ENCODE measurements around the gene CBX5.

CBX5 gene

GRCh38 chr12:54296393-54297099 lies 16.6 kb upstream of the CBX5 start:
- no peak overlapping the region for H3K14ac ChIP-seq (ENCODE audit: low read length in 2 of 2)

GRCh38 chr12:54294953-54295566 lies 15.1 kb upstream of the CBX5 start:
- H2AK5ac ChIP-seq (ENCODE audit: low read length, severe bottlenecking), result no peak overlapping the region
- H3K27ac ChIP-seq (ENCODE audit: low read length, poor library complexity, severe bottlenecking), result no peak overlapping the region
- H2AFZ ChIP-seq (ENCODE audit: low read depth, low read length), result no peak overlapping the region
- no peak overlapping the region for H2BK12ac ChIP-seq (ENCODE audit: low read length in 2 of 2)
- H2BK15ac ChIP-seq (ENCODE audit: low read depth, poor library complexity, severe bottlenecking), result no peak overlapping the region
- H4K8ac ChIP-seq (ENCODE audit: low read length), result no peak overlapping the region
- no peak overlapping the region for H3K23ac ChIP-seq (ENCODE audit: low read length in 2 of 2)
- no peak overlapping the region for H3K14ac ChIP-seq (ENCODE audit: low read length in 2 of 2)
- H3K18ac ChIP-seq (ENCODE audit: low read depth in 1 of 2, low read length in 2 of 2), result no peak overlapping the region
- no peaks in the 10 kb centered on the region for H3K4me1 ChIP-seq (ENCODE audit: control insufficient read depth, insufficient read depth, low read depth, low read length)
- H2BK5ac ChIP-seq (ENCODE audit: low read depth, low read length, poor library complexity, severe bottlenecking), result no peak overlapping the region
- WGBS, result 93% methylated on average over 9 of the region's 9 CpGs
- H3K79me1 ChIP-seq (replicated peaks; ENCODE audit: low read length, poor library complexity, severe bottlenecking), result no peaks in the 10 kb centered on the region
- H3K9ac ChIP-seq (ENCODE audit: low read length), result no peak overlapping the region
- H3K36me3 ChIP-seq (ENCODE audit: control insufficient read depth in 1 of 2, insufficient read depth in 2 of 2, low read depth in 1 of 2, low read length in 2 of 2), result no peaks in the 10 kb centered on the region
- H3K27me3 ChIP-seq (ENCODE audit: control insufficient read depth in 1 of 2, insufficient read depth in 1 of 2, low read length in 2 of 2), result peaks cover 0 to 15% of the 10 kb centered on the region in 2 experiments
- no peaks in the 10 kb centered on the region for H3K9me3 ChIP-seq (ENCODE audit: control insufficient read depth, low read length)
- no peak overlapping the region for H3K4me2 ChIP-seq (ENCODE audit: low read length, poor library complexity, severe bottlenecking)
- no peak overlapping the region for H4K91ac ChIP-seq (ENCODE audit: low read length)
- DNase-seq, result no peak
- H3K4ac ChIP-seq (ENCODE audit: low read depth in 1 of 2, low read length in 2 of 2), result no peak overlapping the region
- H3K4me3 ChIP-seq (ENCODE audit: insufficient read depth in 1 of 2, low read depth in 1 of 2, low read length in 2 of 2), result no peak overlapping the region
- H2BK120ac ChIP-seq (ENCODE audit: low read depth, low read length), result no peak overlapping the region

More at GRCh38 chr12:54296393-54297099, 16.6 kb upstream of the CBX5 start:
- peaks cover 6 to 27% of the 10 kb centered on the region in 2 experiments for H3K27me3 ChIP-seq (ENCODE audit: control insufficient read depth in 1 of 2, insufficient read depth in 1 of 2, low read length in 2 of 2)
- WGBS, result 90% methylated on average over 5 of the region's 5 CpGs
- no peak overlapping the region for H3K4me3 ChIP-seq (ENCODE audit: insufficient read depth in 1 of 2, low read depth in 1 of 2, low read length in 2 of 2)
- H2BK12ac ChIP-seq (ENCODE audit: low read length in 2 of 2), result no peak overlapping the region
- peaks cover 9% of the 10 kb centered on the region for H3K4me1 ChIP-seq (ENCODE audit: control insufficient read depth, insufficient read depth, low read depth, low read length)
- no peak overlapping the region for H2BK5ac ChIP-seq (ENCODE audit: low read depth, low read length, poor library complexity, severe bottlenecking)
- H3K4me2 ChIP-seq (ENCODE audit: low read length, poor library complexity, severe bottlenecking), result no peak overlapping the region
- no peaks in the 10 kb centered on the region for H3K36me3 ChIP-seq (ENCODE audit: control insufficient read depth in 1 of 2, insufficient read depth in 2 of 2, low read depth in 1 of 2, low read length in 2 of 2)
- H3K27ac ChIP-seq (ENCODE audit: low read length, poor library complexity, severe bottlenecking), result no peak overlapping the region
- no peak overlapping the region for H3K18ac ChIP-seq (ENCODE audit: low read depth in 1 of 2, low read length in 2 of 2)
- no peak overlapping the region for H2AK5ac ChIP-seq (ENCODE audit: low read length, severe bottlenecking)
- no peak for DNase-seq
- no peaks in the 10 kb centered on the region for H3K9me3 ChIP-seq (ENCODE audit: control insufficient read depth, low read length)
- H2BK15ac ChIP-seq (ENCODE audit: low read depth, poor library complexity, severe bottlenecking), result no peak overlapping the region
- H3K23ac ChIP-seq (ENCODE audit: low read length in 2 of 2), result no peak overlapping the region
- H3K4ac ChIP-seq (ENCODE audit: low read depth in 1 of 2, low read length in 2 of 2), result no peak overlapping the region
- no peaks in the 10 kb centered on the region for H3K79me1 ChIP-seq (replicated peaks; ENCODE audit: low read length, poor library complexity, severe bottlenecking)
- no peak overlapping the region for H3K9ac ChIP-seq (ENCODE audit: low read length)
- no peak overlapping the region for H2AFZ ChIP-seq (ENCODE audit: low read depth, low read length)
- no peak overlapping the region for H2BK120ac ChIP-seq (ENCODE audit: low read depth, low read length)
- H4K91ac ChIP-seq (ENCODE audit: low read length), result no peak overlapping the region
- no peak overlapping the region for H4K8ac ChIP-seq (ENCODE audit: low read length)

- Histone ChIP-seq H3K4me1 (ENCODE audit: control insufficient read depth, insufficient read depth, low read depth, low read length) (no peaks in the 10 kb centered on the region), H3K14ac (ENCODE audit: low read length in 2 of 2) (no peak overlapping the region), H4K8ac (ENCODE audit: low read length) (no peak overlapping the region), H3K18ac (ENCODE audit: low read depth in 1 of 2, low read length in 2 of 2) (no peak overlapping the region), H3K27me3 (ENCODE audit: control insufficient read depth in 1 of 2, insufficient read depth in 1 of 2, low read length in 2 of 2) (peaks cover 0 to 8% of the 10 kb centered on the region in 2 experiments), H3K4me3 (ENCODE audit: insufficient read depth in 1 of 2, low read depth in 1 of 2, low read length in 2 of 2) (no peak overlapping the region), H3K79me1 (replicated peaks; ENCODE audit: low read length, poor library complexity, severe bottlenecking) (no peaks in the 10 kb centered on the region), H3K4ac (ENCODE audit: low read depth in 1 of 2, low read length in 2 of 2) (no peak overlapping the region), H3K9me3 (ENCODE audit: control insufficient read depth, low read length) (no peaks in the 10 kb centered on the region), H3K36me3 (ENCODE audit: control insufficient read depth in 1 of 2, insufficient read depth in 2 of 2, low read depth in 1 of 2, low read length in 2 of 2) (no peaks in the 10 kb centered on the region), H2AK5ac (ENCODE audit: low read length, severe bottlenecking) (no peak overlapping the region), H3K4me2 (ENCODE audit: low read length, poor library complexity, severe bottlenecking) (no peak overlapping the region), H2BK5ac (ENCODE audit: low read depth, low read length, poor library complexity, severe bottlenecking) (no peak overlapping the region), H2BK12ac (ENCODE audit: low read length in 2 of 2) (no peak overlapping the region), H3K9ac (ENCODE audit: low read length) (no peak overlapping the region), H3K27ac (ENCODE audit: low read length, poor library complexity, severe bottlenecking) (no peak overlapping the region), H2AFZ (ENCODE audit: low read depth, low read length) (no peak overlapping the region), H3K23ac (ENCODE audit: low read length in 2 of 2) (no peak overlapping the region), H4K91ac (ENCODE audit: low read length) (no peak overlapping the region), H2BK15ac (ENCODE audit: low read depth, poor library complexity, severe bottlenecking) (no peak overlapping the region), H2BK120ac (ENCODE audit: low read depth, low read length) (no peak overlapping the region)
- DNase-seq, result no peak
- 76% methylated on average over 7 of the region's 9 CpGs for WGBS
Observed at GRCh38 chr12:54294152-54294952, 14.4 kb upstream of the CBX5 start.

DNA sequence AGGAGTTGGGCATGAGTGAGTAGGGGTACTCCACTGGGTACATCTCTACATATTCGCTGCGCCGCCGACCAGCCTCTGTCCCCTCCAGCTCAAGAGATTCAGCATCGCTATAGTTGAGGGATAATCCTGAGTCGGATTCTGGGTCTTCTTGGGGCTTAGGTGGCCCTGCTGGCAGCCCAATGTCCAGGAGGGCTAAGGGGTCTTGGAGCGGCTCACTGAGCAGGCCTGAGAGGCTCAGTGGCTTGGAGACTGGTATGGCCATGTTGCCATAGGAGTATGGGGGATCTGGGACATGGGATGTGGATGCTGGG lies 13.0 kb upstream of the CBX5 start:
- Histone ChIP-seq H2AFZ (ENCODE audit: low read depth, low read length) (no peak overlapping the region), H4K8ac (ENCODE audit: low read length) (no peak overlapping the region), H2BK12ac (ENCODE audit: low read length in 2 of 2) (no peak overlapping the region), H2BK120ac (ENCODE audit: low read depth, low read length) (no peak overlapping the region), H3K79me1 (replicated peaks; ENCODE audit: low read length, poor library complexity, severe bottlenecking) (no peaks in the 10 kb centered on the region), H3K27ac (ENCODE audit: low read length, poor library complexity, severe bottlenecking) (no peak overlapping the region), H3K36me3 (ENCODE audit: control insufficient read depth in 1 of 2, insufficient read depth in 2 of 2, low read depth in 1 of 2, low read length in 2 of 2) (peaks cover 6 to 8% of the 10 kb centered on the region in 2 experiments), H3K9ac (ENCODE audit: low read length) (no peak overlapping the region), H3K23ac (ENCODE audit: low read length in 2 of 2) (no peak overlapping the region), H3K14ac (ENCODE audit: low read length in 2 of 2) (no peak overlapping the region), H3K4me1 (ENCODE audit: control insufficient read depth, insufficient read depth, low read depth, low read length) (no peaks in the 10 kb centered on the region), H4K91ac (ENCODE audit: low read length) (no peak overlapping the region), H2BK5ac (ENCODE audit: low read depth, low read length, poor library complexity, severe bottlenecking) (no peak overlapping the region), H3K18ac (ENCODE audit: low read depth in 1 of 2, low read length in 2 of 2) (no peak overlapping the region), H3K27me3 (ENCODE audit: control insufficient read depth in 1 of 2, insufficient read depth in 1 of 2, low read length in 2 of 2) (no peaks in the 10 kb centered on the region), H3K4ac (ENCODE audit: low read depth in 1 of 2, low read length in 2 of 2) (no peak overlapping the region), H3K9me3 (ENCODE audit: control insufficient read depth, low read length) (no peaks in the 10 kb centered on the region), H2BK15ac (ENCODE audit: low read depth, poor library complexity, severe bottlenecking) (no peak overlapping the region), H3K4me2 (ENCODE audit: low read length, poor library complexity, severe bottlenecking) (no peak overlapping the region), H3K4me3 (ENCODE audit: insufficient read depth in 1 of 2, low read depth in 1 of 2, low read length in 2 of 2) (no peak overlapping the region), H2AK5ac (ENCODE audit: low read length, severe bottlenecking) (no peak overlapping the region)
- WGBS, result 96% methylated on average over 7 of the region's 7 CpGs
- no peak for DNase-seq

Measured in mesenchymal stem cell (in vitro differentiated cells and primary cell).